H1 (cell line): ENCODE data around the gene OR1E1. TPM values are rescaled to one million over a fixed set of nuclear protein-coding genes. Genes with fewer than 3 reads are reported as not detected.

Experiments used
- CTCF ChIA-PET: fragments of 300-600 bp; sonication (Branson Sonifier 250); formaldehyde crosslinking; loops from one replicate; lab custom pipeline; 2021; ENCODE audit not compliant: partially characterized antibody; lab: Charles Lee
- POLR2A ChIA-PET: fragments of 300-600 bp; sonication (Branson Sonifier 250); formaldehyde crosslinking; loops from one replicate; lab custom pipeline; 2021; ENCODE audit warnings: inconsistent platforms; ENCODE audit not compliant: partially characterized antibody; lab: Charles Lee
- DNase-seq, 2 experiments: peaks; one replicate each; pipeline versions ENCODE4 v3.0.0 to v3.0.0-alpha.2; 2010 to 2022; ENCODE audit warnings: low spot score in 2 of 2, low read depth in 1 of 2, mixed read lengths in 1 of 2
- FAIRE-seq: peaks from 2 replicates; lab custom pipeline; 2011; peaks lifted over from hg19 to GRCh38; lab: Jason Lieb, UNC
- H2AFZ ChIP-seq: 2 replicates; pipeline ENCODE4 v1.8.1; 2012; ENCODE audit warnings: low read length, inconsistent platforms
- H2AK5ac ChIP-seq: 2 replicates; pipeline ENCODE4 v1.6.1; 2013; ENCODE audit warnings: low read depth, low read length
- H2BK120ac ChIP-seq: replicated peaks from 2 replicates; pipeline ENCODE3; 2013; ENCODE audit warnings: low read depth, low read length, inconsistent platforms
- H2BK12ac ChIP-seq: 2 replicates; pipeline ENCODE4 v1.6.1; 2013; ENCODE audit warnings: low read depth, low read length
- H2BK15ac ChIP-seq: 2 replicates; pipeline ENCODE4 v1.6.1; 2013; ENCODE audit warnings: low read length
- H2BK20ac ChIP-seq: 2 replicates; pipeline ENCODE4 v1.6.1; 2013; ENCODE audit warnings: low read length
- H2BK5ac ChIP-seq: 2 replicates; pipeline ENCODE4 v1.6.1; 2013; ENCODE audit warnings: low read depth, low read length
- H3K14ac ChIP-seq: 2 replicates; pipeline ENCODE4 v1.6.1; 2013; ENCODE audit warnings: inconsistent platforms; ENCODE audit not compliant: insufficient read length
- H3K18ac ChIP-seq: 2 replicates; pipeline ENCODE4 v1.6.1; 2013; ENCODE audit warnings: low read length; ENCODE audit errors: extremely low read depth
- H3K23ac ChIP-seq: 2 replicates; pipeline ENCODE4 v1.6.1; 2013; ENCODE audit warnings: inconsistent platforms; ENCODE audit not compliant: insufficient read length
- H3K23me2 ChIP-seq: 2 replicates; pipeline ENCODE4 v1.6.1; 2013; ENCODE audit warnings: low read depth, low read length
- H3K27ac ChIP-seq: 2 replicates; pipeline ENCODE4 v1.6.1; 2011; ENCODE audit warnings: low read depth, low read length, inconsistent platforms
- H3K27me3 ChIP-seq, 4 experiments: replicated peaks in 1 of 4; 1 replicate in 1 of 4; 2 replicates in 3 of 4; pipeline versions ENCODE4 v1.6.1 to v1.8.1; 2011 to 2013; ENCODE audit warnings: low read length in 3 of 4, mild to moderate bottlenecking in 3 of 4, inconsistent platforms in 2 of 4, mixed read lengths in 2 of 4, moderate library complexity in 1 of 4; ENCODE audit not compliant: control insufficient read depth in 3 of 4, insufficient read depth in 3 of 4; ENCODE audit errors: extremely low read depth in 1 of 4
- H3K36me3 ChIP-seq, 4 experiments: 2 replicates each; pipeline versions ENCODE4 v1.6.1 to v1.8.1; 2011 to 2013; ENCODE audit warnings: mild to moderate bottlenecking in 4 of 4, low read length in 3 of 4, moderate library complexity in 2 of 4, control low read depth in 1 of 4, inconsistent platforms in 1 of 4; ENCODE audit not compliant: insufficient read depth in 4 of 4, control insufficient read depth in 2 of 4
- H3K4ac ChIP-seq: replicated peaks from 2 replicates; pipeline ENCODE3; 2013; ENCODE audit warnings: low read length, low read depth, mixed read lengths, inconsistent platforms; ENCODE audit not compliant: insufficient read length
- H3K4me1 ChIP-seq, 4 experiments: replicated peaks in 1 of 4; 1 replicate in 1 of 4; 2 replicates in 3 of 4; pipeline versions ENCODE4 v1.6.1 to v1.8.1; 2011 to 2013; ENCODE audit warnings: low read length in 3 of 4, inconsistent platforms in 2 of 4, mixed read lengths in 1 of 4; ENCODE audit not compliant: insufficient read depth in 4 of 4, control insufficient read depth in 3 of 4
- H3K4me2 ChIP-seq, 2 experiments: 2 replicates each; pipeline versions ENCODE4 v1.6.1 to v1.8.1; 2011 to 2013; ENCODE audit warnings: low read depth in 2 of 2, low read length in 2 of 2, control low read depth in 1 of 2, inconsistent platforms in 1 of 2, mild to moderate bottlenecking in 1 of 2; ENCODE audit not compliant: insufficient read depth in 1 of 2
- H3K4me3 ChIP-seq, 4 experiments: fragments of 200-600, 300-600 bp in 1 of 4; sonication (generic), shearing (Covaris generic), sonication (Bioruptor Twin) in 1 of 4; 2 replicates each; pipeline versions ENCODE4 v1.5.1 to v1.8.1; 2011 to 2016; ENCODE audit warnings: low read length in 4 of 4, low read depth in 3 of 4, control low read depth in 2 of 4, inconsistent platforms in 2 of 4, mild to moderate bottlenecking in 2 of 4, mixed read lengths in 1 of 4, moderate library complexity in 1 of 4; ENCODE audit not compliant: insufficient read depth in 2 of 4; ENCODE audit errors: extremely low read depth in 1 of 4
- H3K56ac ChIP-seq: replicated peaks from 2 replicates; pipeline ENCODE3; 2013; ENCODE audit warnings: low read depth, mild to moderate bottlenecking, mixed read lengths, low read length, inconsistent platforms; ENCODE audit not compliant: insufficient read length
- H3K79me1 ChIP-seq: 2 replicates; pipeline ENCODE4 v1.6.1; 2013; ENCODE audit warnings: low read depth, low read length, control low read depth
- H3K79me2 ChIP-seq, 2 experiments: 2 replicates each; pipeline versions ENCODE4 v1.6.1 to v1.8.1; 2012 to 2013; ENCODE audit warnings: low read length in 2 of 2, mild to moderate bottlenecking in 2 of 2, inconsistent platforms in 1 of 2; ENCODE audit not compliant: insufficient read depth in 2 of 2, control insufficient read depth in 1 of 2
- H3K9ac ChIP-seq, 4 experiments: replicated peaks in 1 of 4; 1 replicate in 1 of 4; 2 replicates in 3 of 4; pipeline versions ENCODE4 v1.6.1 to v1.8.1; 2011 to 2013; ENCODE audit warnings: low read depth in 3 of 4, low read length in 3 of 4, control low read depth in 2 of 4, mild to moderate bottlenecking in 2 of 4, moderate library complexity in 2 of 4, inconsistent platforms in 1 of 4; ENCODE audit errors: extremely low read depth in 1 of 4
- H3K9me3 ChIP-seq, 2 experiments: 2 replicates each; pipeline versions ENCODE4 v1.6.1 to v1.8.1; 2012 to 2013; ENCODE audit warnings: mild to moderate bottlenecking in 2 of 2, moderate library complexity in 2 of 2, control low read depth in 1 of 2, inconsistent platforms in 1 of 2, low read depth in 1 of 2, low read length in 1 of 2, mixed read lengths in 1 of 2; ENCODE audit not compliant: insufficient read depth in 2 of 2
- H4K20me1 ChIP-seq, 2 experiments: replicated peaks in 1 of 2; 2 replicates each; pipeline versions ENCODE3 to v1.8.1; 2011 to 2013; ENCODE audit warnings: inconsistent platforms in 2 of 2, low read length in 2 of 2, mild to moderate bottlenecking in 1 of 2; ENCODE audit not compliant: insufficient read depth in 2 of 2, control insufficient read depth in 1 of 2
- H4K5ac ChIP-seq: 2 replicates; pipeline ENCODE4 v1.6.1; 2013; ENCODE audit warnings: low read length, low read depth, mixed read lengths, inconsistent platforms; ENCODE audit not compliant: insufficient read length
- H4K8ac ChIP-seq: 2 replicates; pipeline ENCODE4 v1.8.0; 2013; ENCODE audit warnings: mild to moderate bottlenecking, moderate library complexity, low read length, inconsistent platforms; ENCODE audit not compliant: insufficient read depth; ENCODE audit errors: extremely low read depth
- H4K91ac ChIP-seq: replicated peaks from 2 replicates; pipeline ENCODE3; 2013; ENCODE audit warnings: low read length, mixed read lengths, inconsistent platforms; ENCODE audit not compliant: insufficient read length
- GABPA ChIP-seq: IDR thresholded peaks from 2 replicates; pipeline ENCODE4 v1.6.1; 2011; ENCODE audit warnings: mild to moderate bottlenecking, low read length, moderate library complexity, borderline replicate concordance; ENCODE audit not compliant: insufficient read depth
- GTF2F1 ChIP-seq: IDR thresholded peaks from 2 replicates; pipeline ENCODE4 v1.6.1; 2012; ENCODE audit warnings: low read depth, low read length, improper control_type of control experiment, borderline replicate concordance
- JUN ChIP-seq: IDR thresholded peaks from 2 replicates; pipeline ENCODE4 v1.6.1; 2011; ENCODE audit warnings: low read depth, mild to moderate bottlenecking, improper control_type of control experiment, low read length
- KDM4A ChIP-seq: IDR thresholded peaks from one replicate; pipeline ENCODE4 v1.7.1; 2012; ENCODE audit warnings: low read depth, mild to moderate bottlenecking, moderate library complexity, low read length, inconsistent platforms; ENCODE audit not compliant: severe bottlenecking
- KDM5A ChIP-seq: fragments of 200-600 bp; IDR thresholded peaks from 2 replicates; pipeline ENCODE4 v1.7.1; 2012; ENCODE audit warnings: mild to moderate bottlenecking, low read length, inconsistent platforms, mixed read lengths
- POLR2A ChIP-seq, 2 experiments: IDR thresholded peaks; 1 replicate in 1 of 2; 2 replicates in 1 of 2; pipeline ENCODE4 v1.6.1; 2011; ENCODE audit warnings: low read depth in 2 of 2, low read length in 2 of 2, mild to moderate bottlenecking in 2 of 2; ENCODE audit errors: control extremely low read depth in 1 of 2
- RAD21 ChIP-seq, 2 experiments: IDR thresholded peaks in 1 of 2; conservative IDR thresholded peaks in 1 of 2; 2 replicates each; pipeline ENCODE4 v1.6.1; 2011; ENCODE audit warnings: low read depth in 2 of 2, low read length in 2 of 2, improper control_type of control experiment in 1 of 2, inconsistent platforms in 1 of 2, mild to moderate bottlenecking in 1 of 2, moderate library complexity in 1 of 2
- SP1 ChIP-seq: IDR thresholded peaks from 2 replicates; pipeline ENCODE4 v1.6.1; 2011; ENCODE audit warnings: low read depth, low read length
- TCF12 ChIP-seq: IDR thresholded peaks from 2 replicates; pipeline ENCODE4 v1.6.1; 2011; ENCODE audit warnings: low read depth, mild to moderate bottlenecking, low read length
- ZNF274 ChIP-seq: IDR thresholded peaks from 2 replicates; pipeline ENCODE4 v1.7.0; 2012; ENCODE audit warnings: low read length, borderline replicate concordance; ENCODE audit errors: extremely low read depth
- WGBS, 2 experiments: shearing (Covaris generic) in 1 of 2; methylation state at CpG; one replicate each; pipeline versions ENCODE4 v1.1.6 to v1.1.7; 2013 to 2015; ENCODE audit warnings: low lambda C conversion rate in 2 of 2, mixed read lengths in 2 of 2, inconsistent platforms in 1 of 2, low coverage in 1 of 2, missing lambda C conversion rate in 1 of 2; ENCODE audit not compliant: insufficient replicate concordance in 2 of 2, insufficient coverage in 1 of 2, insufficient read length in 1 of 2; ENCODE audit errors: extremely low coverage in 1 of 2, missing lambda C conversion rate in 1 of 2; 5-methylcytosine and 5-hydroxymethylcytosine counted together
- polyA plus RNA-seq, 7 experiments: library from polyadenylated mRNA; depleted of rRNA in 3 of 7; stranded (reverse) in 5 of 7; unstranded in 2 of 7; fragments of >200 nt in 5 of 7; fragments of 200-250 nt in 2 of 7; gene quantifications; 1 replicate in 5 of 7; 2 replicates in 1 of 7; 4 replicates in 1 of 7; pipeline versions ENCODE4 v1.2.1 to v1.2.3, GENCODE V29; 2011 to 2013; ENCODE audit warnings: missing spikeins in 2 of 7, mixed read lengths in 2 of 7
- total RNA-seq: library from RNA; stranded (reverse); fragmentation: NEBNext Ultra II Directional; extraction: Animal tissue kit (Norgen Biotek cat#: 25700); gene quantifications from 2 replicates; pipeline ENCODE4 v1.2.1, GENCODE V29; 2021
- TF ChIP-seq, protein P1 (sequence below): IDR thresholded peaks from 2 replicates; pipeline ENCODE4 v1.6.1; 2012; ENCODE audit warnings: inconsistent platforms
- TF ChIP-seq, protein P2 (sequence below): IDR thresholded peaks from 2 replicates; pipeline ENCODE4 v1.6.1; 2011; ENCODE audit warnings: low read depth, mild to moderate bottlenecking, low read length; ENCODE audit not compliant: insufficient read depth

The OR1E1 gene
- total and polyA plus RNA-seq, 2 of the 8 experiments (the other 6 are each of a cell fraction or from before 2014, with no cell fraction given): not detected

DNA sequence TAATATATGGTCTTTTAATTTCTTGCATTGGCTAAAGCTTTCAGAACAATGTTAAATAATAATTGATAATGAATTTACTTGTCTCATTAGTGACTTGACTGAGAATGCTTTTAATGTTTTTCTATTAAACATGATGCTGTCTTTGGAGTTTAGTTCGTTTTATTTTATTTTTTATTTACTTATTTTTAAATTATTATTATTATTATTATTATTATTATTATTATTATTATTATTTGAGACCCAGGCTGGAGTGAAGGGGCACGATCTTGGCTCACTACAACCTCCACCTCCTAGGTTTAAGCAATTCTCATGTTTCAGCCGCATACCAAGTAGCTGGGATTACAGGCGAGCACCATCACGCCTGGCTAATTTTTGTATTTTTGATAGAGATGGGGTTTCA, 17.4 kb upstream of the OR1E1 start:
- 81% methylated on average over 5 of the region's 5 CpGs; no CpG with 5 or more reads in 1 of the 2 experiments for WGBS, 2 experiments
- no peaks in the 10 kb centered on the region for H3K4me1 ChIP-seq
- no peak overlapping the region for H3K9ac ChIP-seq
- no peak overlapping the region for H3K56ac ChIP-seq
- no peak overlapping the region for H2AK5ac ChIP-seq
- H2BK20ac ChIP-seq: no peak overlapping the region
- H3K27me3 ChIP-seq: no peaks in the 10 kb centered on the region
- H3K18ac ChIP-seq: no peak overlapping the region
- TF ChIP-seq, protein P1, sequence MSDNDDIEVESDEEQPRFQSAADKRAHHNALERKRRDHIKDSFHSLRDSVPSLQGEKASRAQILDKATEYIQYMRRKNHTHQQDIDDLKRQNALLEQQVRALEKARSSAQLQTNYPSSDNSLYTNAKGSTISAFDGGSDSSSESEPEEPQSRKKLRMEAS: no peak
- TF ChIP-seq POLR2A (IDR thresholded peaks at IDR 0.05; ENCODE audit: control extremely low read depth in 1 of 2, low read depth in 2 of 2, low read length in 2 of 2) (no peak), GTF2F1 (no peak), GABPA (no peak), KDM4A (no peak), KDM5A (no peak), TCF12 (no peak), ZNF274 (no peak), JUN (no peak), RAD21 (IDR thresholded peaks at IDR 0.05 in 1 of 2, conservative IDR thresholded peaks at IDR 0.05 in 1 of 2; ENCODE audit: low read depth in 2 of 2, low read length in 2 of 2) (no peak), SP1 (no peak)
- TF ChIP-seq, protein P2, sequence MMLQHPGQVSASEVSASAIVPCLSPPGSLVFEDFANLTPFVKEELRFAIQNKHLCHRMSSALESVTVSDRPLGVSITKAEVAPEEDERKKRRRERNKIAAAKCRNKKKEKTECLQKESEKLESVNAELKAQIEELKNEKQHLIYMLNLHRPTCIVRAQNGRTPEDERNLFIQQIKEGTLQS: no peak
- H3K14ac ChIP-seq: no peak overlapping the region
- peaks cover 0 to 5% of the 10 kb centered on the region in 2 experiments; a peak in 1 of 4 replicates for H3K9me3 ChIP-seq
- H4K8ac ChIP-seq: no peak overlapping the region
- no peak overlapping the region for H3K4me2 ChIP-seq
- H3K4ac ChIP-seq: no peak overlapping the region
- DNase-seq (no peak), FAIRE-seq (no peak)
- no peaks in the 10 kb centered on the region for H3K36me3 ChIP-seq
- ChIA-PET POLR2A (interaction anchor here (0.6 kb wide), 1 partner anchor 366 kb away, joined by 3 read pairs; no protein-coding TSS in a partner anchor), CTCF (no interaction called here)
- no peak overlapping the region for H4K5ac ChIP-seq
- no peaks in the 10 kb centered on the region for H4K20me1 ChIP-seq
- no peak overlapping the region for H2BK12ac ChIP-seq
- H3K27ac ChIP-seq: no peak overlapping the region
- no peaks in the 10 kb centered on the region for H3K79me1 ChIP-seq
- no peak overlapping the region for H3K23ac ChIP-seq
- H2BK120ac ChIP-seq: no peak overlapping the region
- no peak overlapping the region for H2BK15ac ChIP-seq
- no peak overlapping the region for H4K91ac ChIP-seq
- no peak overlapping the region for H2BK5ac ChIP-seq
- H3K23me2 ChIP-seq: no peaks in the 10 kb centered on the region
- no peaks in the 10 kb centered on the region for H3K79me2 ChIP-seq
- H3K4me3 ChIP-seq: no peak overlapping the region
- no peak overlapping the region for H2AFZ ChIP-seq
